HEK293T (cell line): ENCODE results near the gene RAB10.
"Not testable (repeated sequence)": the region's sequence is repeated elsewhere in the genome, so short reads cannot be mapped to it uniquely, and the experiment has no call there.

ENCODE experiments used
- CTCF ChIA-PET: fragments of 350-600 bp; formaldehyde crosslinking; extraction: SDS; loops from one replicate; lab custom pipeline; 2021; ENCODE audit warnings: antibody characterized with exemption, inconsistent platforms; lab: Yijun Ruan, JAX
- POLR2A ChIA-PET: fragments of 350-600 bp; formaldehyde crosslinking; extraction: SDS; loops from one replicate; lab custom pipeline; 2020; ENCODE audit warnings: antibody characterized with exemption, inconsistent platforms; lab: Yijun Ruan, JAX
- DNase-seq: peaks from one replicate; pipeline ENCODE4 v3.0.0; 2012; ENCODE audit warnings: mixed read lengths; ENCODE audit errors: extremely low spot score
- ARNT ChIP-seq: fragments of 450-650 bp; IDR thresholded peaks from 2 replicates; pipeline ENCODE4 v1.6.1; 2017; ENCODE audit warnings: mild to moderate bottlenecking
- BHLHE40 ChIP-seq: fragments of 450-650 bp; IDR thresholded peaks from 2 replicates; pipeline ENCODE4 v1.6.1; 2016; ENCODE audit warnings: mild to moderate bottlenecking, moderate library complexity, borderline replicate concordance
- CTBP1 ChIP-seq: fragments of 450-650 bp; IDR thresholded peaks from 2 replicates; pipeline ENCODE4 v1.6.1; 2016; ENCODE audit warnings: borderline replicate concordance
- ELF4 ChIP-seq: fragments of 450-650 bp; IDR thresholded peaks from 2 replicates; pipeline ENCODE4 v1.6.1; 2017; ENCODE audit warnings: antibody characterized with exemption
- FOXA1 ChIP-seq: fragments of 450-650 bp; IDR thresholded peaks from 2 replicates; pipeline ENCODE4 v1.6.1; 2016; ENCODE audit warnings: mild to moderate bottlenecking
- FOXK2 ChIP-seq: fragments of 450-650 bp; IDR thresholded peaks from 2 replicates; pipeline ENCODE4 v1.6.1; 2016; ENCODE audit warnings: mild to moderate bottlenecking
- FOXM1 ChIP-seq: fragments of 450-650 bp; IDR thresholded peaks from 2 replicates; pipeline ENCODE4 v1.6.1; 2017; ENCODE audit warnings: mild to moderate bottlenecking, borderline replicate concordance
- HDGF ChIP-seq: fragments of 450-650 bp; IDR thresholded peaks from 2 replicates; pipeline ENCODE4 v1.6.1; 2017; ENCODE audit warnings: antibody characterized with exemption, borderline replicate concordance
- L3MBTL2 ChIP-seq: fragments of 450-650 bp; conservative IDR thresholded peaks from 2 replicates; pipeline ENCODE4 v1.6.1; 2016; ENCODE audit warnings: mild to moderate bottlenecking
- LEF1 ChIP-seq: fragments of 450-650 bp; IDR thresholded peaks from 2 replicates; pipeline ENCODE4 v1.6.1; 2017; ENCODE audit warnings: mild to moderate bottlenecking, borderline replicate concordance
- NFRKB ChIP-seq: fragments of 450-650 bp; IDR thresholded peaks from 2 replicates; pipeline ENCODE4 v1.6.1; 2016; ENCODE audit warnings: mild to moderate bottlenecking, moderate library complexity
- SP1 ChIP-seq: fragments of 450-650 bp; IDR thresholded peaks from 2 replicates; pipeline ENCODE4 v1.6.1; 2017
- SUZ12 ChIP-seq: fragments of 450-650 bp; IDR thresholded peaks from 2 replicates; pipeline ENCODE4 v1.6.1; 2016; ENCODE audit warnings: mild to moderate bottlenecking
- TARDBP ChIP-seq: fragments of 450-650 bp; IDR thresholded peaks from 2 replicates; pipeline ENCODE4 v1.6.1; 2016
- ZNF384 ChIP-seq: fragments of 450-650 bp; IDR thresholded peaks from 2 replicates; pipeline ENCODE4 v1.6.1; 2016
- TF ChIP-seq, protein P1 (sequence below): fragments of 450-650 bp; IDR thresholded peaks from 2 replicates; pipeline ENCODE4 v1.6.1; 2016

Gene RAB10

DNA sequence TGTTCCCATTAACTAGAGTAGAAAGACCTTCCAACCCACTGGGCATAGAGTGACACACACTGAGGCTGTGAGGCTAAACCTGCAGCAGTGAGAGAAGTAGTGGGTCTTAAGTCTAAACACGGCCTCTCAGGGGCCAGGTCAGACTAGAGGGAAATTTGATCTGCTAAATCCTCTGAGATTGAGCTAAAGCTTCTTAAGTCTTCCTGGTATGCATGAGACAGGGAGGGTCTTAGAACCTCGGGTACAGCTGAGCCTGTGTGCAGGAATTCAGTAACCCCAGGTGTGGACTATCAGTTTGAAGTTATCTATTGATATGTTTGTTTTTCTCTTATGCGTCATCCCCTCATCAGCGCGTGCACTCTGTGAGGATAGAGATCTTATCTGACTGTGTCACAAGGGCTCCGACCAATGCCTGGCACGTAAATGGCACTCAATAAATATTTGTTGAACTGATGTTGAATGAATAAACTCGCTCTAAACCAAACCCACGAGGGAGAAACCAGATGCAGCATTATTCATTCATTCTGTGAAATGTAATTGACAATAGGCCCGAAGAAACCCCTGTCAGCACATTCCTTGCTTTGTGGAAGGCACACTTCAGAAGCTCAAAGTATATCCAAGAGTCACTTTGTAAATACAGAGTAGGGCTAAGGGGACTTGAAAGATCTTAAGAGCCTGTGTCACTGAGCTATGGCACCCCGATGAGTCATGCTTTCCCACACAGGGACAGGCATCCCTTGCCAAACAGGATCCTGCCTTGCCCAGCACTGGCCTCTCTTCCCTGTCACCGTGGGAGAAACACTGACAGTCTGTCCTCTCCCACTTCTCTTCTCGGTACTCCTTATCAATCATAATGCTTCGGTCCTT is 21.7 kb upstream of the RAB10 start:
- peak; percentile 31 for DNase-seq
- CTCF ChIA-PET, result interaction anchor here (0.7 to 1.9 kb wide), 2 partner anchors 13 to 21 kb away, joined by 4 to 8 read pairs; no protein-coding TSS in a partner anchor
- POLR2A ChIA-PET, result interaction anchor here (2.0 kb wide), 1 partner anchor 22 kb away, joined by 15 read pairs; the partner anchor contains the start of gene RAB10

DNA sequence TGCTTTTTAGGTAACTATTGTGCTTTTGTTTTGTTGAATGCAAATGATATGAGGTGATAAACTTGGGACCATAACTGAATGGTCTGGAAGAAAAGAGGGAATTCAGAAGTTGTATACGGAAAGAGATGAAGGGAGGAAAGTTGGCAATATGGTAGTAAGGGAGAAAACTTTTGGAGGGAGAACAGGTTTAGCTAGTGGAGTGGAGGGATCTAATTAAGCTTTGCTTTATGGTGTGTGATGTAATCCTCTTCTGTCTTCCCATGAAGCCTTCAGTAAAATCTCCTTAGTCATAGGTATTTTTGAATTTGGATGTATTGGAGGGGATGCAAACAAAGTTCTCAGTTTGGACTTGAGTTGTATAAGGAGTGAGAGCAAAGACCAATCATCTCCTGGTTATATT is 20.2 kb upstream of the RAB10 start:
- CTCF ChIA-PET, result no interaction called here
- TF ChIP-seq CTBP1 (no peak), LEF1 (no peak), HDGF (no peak), L3MBTL2 (no peak), ZNF384 (no peak), BHLHE40 (no peak)
- DNase-seq, result no peak
- POLR2A ChIA-PET, result interaction anchor here (1.0 kb wide), 1 partner anchor 21 kb away, joined by 3 read pairs; no protein-coding TSS in a partner anchor

More for the DNA sequence above, 21.7 kb upstream of the RAB10 start:
- TF ChIP-seq L3MBTL2, result 0 out of 2 replicates have a peak, but pooled peaks have one; percentile 27
- no peak for TF ChIP-seq TARDBP
- no peak for TF ChIP-seq SP1
- no peak for TF ChIP-seq LEF1
- no peak for TF ChIP-seq FOXM1
- TF ChIP-seq ELF4, result no peak
- no peak for TF ChIP-seq HDGF
- peak; percentile 10; the same call in 1 of the 2 replicates for TF ChIP-seq CTBP1
- TF ChIP-seq FOXA1, result no peak
- TF ChIP-seq, protein P1, sequence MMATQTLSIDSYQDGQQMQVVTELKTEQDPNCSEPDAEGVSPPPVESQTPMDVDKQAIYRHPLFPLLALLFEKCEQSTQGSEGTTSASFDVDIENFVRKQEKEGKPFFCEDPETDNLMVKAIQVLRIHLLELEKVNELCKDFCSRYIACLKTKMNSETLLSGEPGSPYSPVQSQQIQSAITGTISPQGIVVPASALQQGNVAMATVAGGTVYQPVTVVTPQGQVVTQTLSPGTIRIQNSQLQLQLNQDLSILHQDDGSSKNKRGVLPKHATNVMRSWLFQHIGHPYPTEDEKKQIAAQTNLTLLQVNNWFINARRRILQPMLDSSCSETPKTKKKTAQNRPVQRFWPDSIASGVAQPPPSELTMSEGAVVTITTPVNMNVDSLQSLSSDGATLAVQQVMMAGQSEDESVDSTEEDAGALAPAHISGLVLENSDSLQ, result no peak
- TF ChIP-seq FOXK2, result no peak

GRCh38 chr2:26016012-26016705 is 17.7 kb upstream of the RAB10 start:
- POLR2A ChIA-PET, result interaction anchor here (0.8 to 1.6 kb wide), 2 partner anchors 16 to 17 kb away, joined by 3 to 4 read pairs; no protein-coding TSS in a partner anchor
- CTCF ChIA-PET, result no interaction called here
- TF ChIP-seq NFRKB (no peak), ZNF384 (no peak), TARDBP (no peak), FOXM1 (no peak), HDGF (no peak), FOXA1 (no peak), SUZ12 (no peak), ARNT (no peak), ELF4 (no peak), BHLHE40 (no peak)
- no peak for DNase-seq

DNA sequence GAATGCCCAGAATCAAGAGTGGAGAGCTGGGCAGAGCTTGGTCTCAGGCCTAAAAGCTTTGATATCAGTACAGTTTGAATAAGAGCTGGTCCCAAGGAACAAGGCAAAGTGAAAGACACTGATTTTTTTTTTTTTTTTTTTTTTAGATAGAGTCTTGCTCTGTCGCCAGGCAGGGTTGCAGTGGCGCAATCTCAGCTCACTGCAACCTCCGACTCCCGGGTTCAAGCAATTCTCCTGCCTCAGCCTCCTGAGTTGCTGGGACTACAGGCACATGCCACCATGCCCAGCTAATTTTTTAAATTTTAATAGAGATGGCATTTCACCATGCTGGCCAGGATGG is 17.2 kb upstream of the RAB10 start:
- POLR2A ChIA-PET, result interaction anchor here (0.8 to 1.6 kb wide), 2 partner anchors 15 to 17 kb away, joined by 3 to 4 read pairs; no protein-coding TSS in a partner anchor
- DNase-seq, CTCF ChIA-PET: not testable (repeated sequence)

DNA sequence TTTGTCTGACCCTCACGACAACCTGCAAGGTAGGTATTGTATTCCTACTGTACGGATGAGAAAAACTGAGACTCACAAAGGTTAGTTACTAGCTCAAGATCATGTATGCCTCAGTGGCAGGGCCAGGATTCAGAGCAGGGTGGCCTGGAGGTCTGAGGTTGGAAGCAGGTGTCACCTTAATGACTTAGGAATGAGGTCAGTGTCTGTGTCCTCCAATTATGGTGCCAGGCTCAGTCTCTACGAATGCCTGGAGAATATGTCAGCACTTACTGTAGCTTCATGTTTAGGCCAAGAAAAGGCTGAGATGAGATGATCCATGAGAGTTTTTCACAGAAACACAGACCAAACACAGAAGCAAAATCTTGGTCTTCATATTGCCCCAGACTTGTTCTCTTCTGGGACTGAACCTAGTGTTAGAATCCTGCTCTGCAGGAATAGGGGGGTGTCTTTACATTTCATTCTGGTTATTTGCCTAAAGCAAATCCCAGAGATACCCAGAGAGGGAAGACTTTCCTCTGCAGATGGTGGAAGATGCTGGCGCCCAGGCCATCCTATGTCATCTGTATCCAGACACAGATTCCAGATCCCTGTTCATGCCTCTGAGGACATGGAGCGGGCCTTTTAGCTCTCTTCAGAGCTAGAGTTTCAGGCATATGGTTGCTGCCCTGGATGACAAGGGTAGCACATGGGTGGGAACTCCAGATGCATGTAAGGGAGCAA is 16.3 kb upstream of the RAB10 start:
- CTCF ChIA-PET, result interaction anchor here (0.5 kb wide), 1 partner anchor 1795 kb away, joined by 3 read pairs; no protein-coding TSS in a partner anchor
- POLR2A ChIA-PET, result interaction anchor here (1.6 to 2.0 kb wide), 2 partner anchors 14 to 16 kb away, joined by 4 to 13 read pairs; partner anchors contain the start of gene RAB10
- TF ChIP-seq SP1, result no peak
- TF ChIP-seq SUZ12, result no peak
- TF ChIP-seq L3MBTL2, result no peak
- no peak for TF ChIP-seq BHLHE40
- TF ChIP-seq HDGF, result no peak
- DNase-seq, result no peak

DNA sequence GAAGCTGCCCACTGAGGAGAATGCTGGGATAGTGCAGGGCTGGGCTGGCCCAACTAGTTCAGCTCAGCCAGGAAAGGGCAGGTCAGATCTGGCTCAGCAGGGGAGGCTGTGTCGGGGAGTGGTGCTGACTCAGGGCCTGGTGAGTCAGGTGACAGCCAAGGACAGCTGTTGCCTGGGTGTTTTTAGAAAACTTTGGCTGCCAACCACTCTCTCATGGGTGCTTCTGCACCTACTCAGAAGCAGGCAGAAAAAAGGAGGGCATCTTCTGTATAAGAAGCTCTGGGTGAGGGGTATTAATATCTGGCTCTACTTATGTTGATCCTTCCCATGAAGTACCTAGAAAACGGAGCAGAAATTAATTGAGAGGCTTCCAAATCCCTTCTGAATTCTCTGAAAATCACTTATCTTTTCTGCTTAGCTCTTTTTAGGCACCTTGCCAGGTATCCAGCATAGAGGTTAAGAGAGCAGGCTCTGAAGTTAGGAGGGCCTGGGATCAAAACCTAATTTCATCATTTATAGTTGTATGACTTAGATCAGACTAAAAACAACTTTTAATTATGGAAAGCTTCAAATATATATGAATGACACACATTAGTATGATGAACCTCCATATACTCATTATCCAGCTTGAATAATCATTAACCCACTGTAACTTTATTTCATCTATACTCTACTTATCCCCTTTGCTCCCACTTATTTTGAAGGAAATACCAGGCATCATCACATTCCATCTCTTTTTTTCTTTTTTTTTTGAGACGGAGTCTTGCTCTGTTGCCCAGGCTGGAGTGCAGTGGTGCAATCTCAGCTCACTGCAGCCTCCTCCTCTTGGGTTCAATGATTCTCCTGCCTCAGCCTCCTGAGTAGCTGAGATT is 15.5 kb upstream of the RAB10 start:
- ChIA-PET POLR2A (interaction anchor here (2.0 kb wide), 1 partner anchor 15 kb away, joined by 13 read pairs; the partner anchor contains the start of gene RAB10), CTCF (no interaction called here)
- TF ChIP-seq FOXA1, result no peak
- TF ChIP-seq TARDBP, result no peak
- no peak for TF ChIP-seq HDGF
- no peak for TF ChIP-seq L3MBTL2
- TF ChIP-seq LEF1, result no peak
- TF ChIP-seq ZNF384, result no peak
- TF ChIP-seq FOXK2, result no peak
- TF ChIP-seq ARNT, result no peak
- TF ChIP-seq FOXM1, result no peak
- TF ChIP-seq, protein P1, result no peak
- no peak for TF ChIP-seq BHLHE40
- TF ChIP-seq NFRKB, result no peak
- no peak for TF ChIP-seq SUZ12
- no peak for TF ChIP-seq CTBP1
- DNase-seq, result peak; percentile 42
